Activated CD4-positive, CD25-positive, alpha-beta regulatory T cell treated with anti-CD3 and anti-CD28 coated beads, Interleukin-2, amount 50 U/mL, for 16 hours (primary cell): ENCODE measurements around the gene ASCC1.
"Not testable (repeated sequence)": the region's sequence is repeated elsewhere in the genome, so short reads cannot be mapped to it uniquely, and the experiment has no call there.

Experiments
- DNase-seq: peaks from one replicate; pipeline ENCODE4 v3.0.0-alpha.2; 2020; ENCODE audit warnings: low read depth, low spot score

Gene ASCC1

GRCh38 chr10:72249176-72249862, 33.2 kb upstream of the ASCC1 start:
- not testable (repeated sequence) for DNase-seq

GRCh38 chr10:72248468-72249151, 32.5 kb upstream of the ASCC1 start:
- DNase-seq = peak; percentile 51

GRCh38 chr10:72245949-72246525, 30.0 kb upstream of the ASCC1 start:
- DNase-seq = no peak

- no peak for DNase-seq
These were observed 28.5 kb upstream of the ASCC1 start for GRCh38 chr10:72244573-72245038.

- no peak for DNase-seq
These were observed 27.9 kb upstream of the ASCC1 start for GRCh38 chr10:72243822-72244437.

GRCh38 chr10:72242675-72243074, 26.6 kb upstream of the ASCC1 start:
- no peak for DNase-seq

GRCh38 chr10:72241691-72242252, 25.7 kb upstream of the ASCC1 start:
- no peak for DNase-seq

GRCh38 chr10:72240371-72240770, 24.3 kb upstream of the ASCC1 start:
- DNase-seq = no peak

GRCh38 chr10:72239409-72239808, 23.3 kb upstream of the ASCC1 start:
- DNase-seq = no peak

- no peak for DNase-seq
These were observed 22.5 kb upstream of the ASCC1 start for GRCh38 chr10:72238392-72239175.

- no peak for DNase-seq
These were observed 19.6 kb upstream of the ASCC1 start for GRCh38 chr10:72235544-72236279.

GRCh38 chr10:72234560-72235095, 18.6 kb upstream of the ASCC1 start:
- no peak for DNase-seq

- DNase-seq = no peak
These were observed 17.5 kb upstream of the ASCC1 start for GRCh38 chr10:72233621-72234020.

- no peak for DNase-seq
These were observed 13.5 kb upstream of the ASCC1 start for GRCh38 chr10:72229261-72230251.

- no peak for DNase-seq
These were observed 12.3 kb upstream of the ASCC1 start for GRCh38 chr10:72228318-72228751.

GRCh38 chr10:72227826-72228225, 11.8 kb upstream of the ASCC1 start:
- no peak for DNase-seq

GRCh38 chr10:72226418-72227027, 10.4 kb upstream of the ASCC1 start:
- no peak for DNase-seq

- not testable (repeated sequence) for DNase-seq
These were observed 8.1 kb upstream of the ASCC1 start for GRCh38 chr10:72224191-72224590.

GRCh38 chr10:72223743-72224101, 7.6 kb upstream of the ASCC1 start:
- DNase-seq = no peak
